Vagina (tissue), 2 donors: Measurements from ENCODE around the gene LGALS7B.
"Not testable (repeated sequence)": the region's sequence is repeated elsewhere in the genome, so short reads cannot be mapped to it uniquely, and the experiment has no call there.

Experiments used
- POLR2A ChIP-seq, 2 donors: fragments of 450-650 bp; IDR thresholded peaks; one replicate each; pipeline ENCODE4 v1.6.1; 2017; ENCODE audit warnings: antibody characterized with exemption in 2 of 2, mild to moderate bottlenecking in 2 of 2, moderate library complexity in 2 of 2
- TF ChIP-seq, protein P1 (sequence below), 3 experiments: fragments of 450-650 bp in 2 of 3; fragments of 200-600 bp in 1 of 3; sonication (generic) in 1 of 3; IDR thresholded peaks; one replicate each; pipeline ENCODE4 v1.5.1; 2017 to 2019; ENCODE audit warnings: antibody characterized with exemption in 3 of 3, mild to moderate bottlenecking in 2 of 3, moderate library complexity in 2 of 3

DNA sequence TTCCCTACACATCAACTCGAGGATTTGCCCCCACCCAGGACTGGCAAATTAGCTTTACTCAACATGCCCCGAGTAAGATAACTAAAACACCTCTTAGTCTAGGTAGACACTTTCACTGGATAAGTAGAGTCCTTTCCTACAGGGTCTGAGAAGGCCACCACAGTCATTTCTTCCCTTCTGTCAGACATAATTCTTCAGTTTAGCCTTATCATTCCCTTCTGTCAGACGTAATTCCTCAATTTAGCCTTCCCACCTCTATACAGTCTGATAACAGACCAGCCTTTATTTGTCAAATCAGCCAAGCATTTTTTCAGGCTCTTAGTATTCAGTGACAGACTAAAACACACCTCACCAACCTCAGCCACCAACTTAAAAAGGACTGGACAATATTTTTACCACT, 35.2 kb upstream of the LGALS7B start:
- not testable (repeated sequence) for TF ChIP-seq POLR2A (IDR thresholded peaks at IDR 0.05)
- TF ChIP-seq, protein P1, sequence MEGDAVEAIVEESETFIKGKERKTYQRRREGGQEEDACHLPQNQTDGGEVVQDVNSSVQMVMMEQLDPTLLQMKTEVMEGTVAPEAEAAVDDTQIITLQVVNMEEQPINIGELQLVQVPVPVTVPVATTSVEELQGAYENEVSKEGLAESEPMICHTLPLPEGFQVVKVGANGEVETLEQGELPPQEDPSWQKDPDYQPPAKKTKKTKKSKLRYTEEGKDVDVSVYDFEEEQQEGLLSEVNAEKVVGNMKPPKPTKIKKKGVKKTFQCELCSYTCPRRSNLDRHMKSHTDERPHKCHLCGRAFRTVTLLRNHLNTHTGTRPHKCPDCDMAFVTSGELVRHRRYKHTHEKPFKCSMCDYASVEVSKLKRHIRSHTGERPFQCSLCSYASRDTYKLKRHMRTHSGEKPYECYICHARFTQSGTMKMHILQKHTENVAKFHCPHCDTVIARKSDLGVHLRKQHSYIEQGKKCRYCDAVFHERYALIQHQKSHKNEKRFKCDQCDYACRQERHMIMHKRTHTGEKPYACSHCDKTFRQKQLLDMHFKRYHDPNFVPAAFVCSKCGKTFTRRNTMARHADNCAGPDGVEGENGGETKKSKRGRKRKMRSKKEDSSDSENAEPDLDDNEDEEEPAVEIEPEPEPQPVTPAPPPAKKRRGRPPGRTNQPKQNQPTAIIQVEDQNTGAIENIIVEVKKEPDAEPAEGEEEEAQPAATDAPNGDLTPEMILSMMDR (IDR thresholded peaks at IDR 0.05), result not testable (repeated sequence)
